HEK293 (cell line): ENCODE measurements around the gene CSF3.

Source experiments
- HOXA7 ChIP-seq: sonication (generic); formaldehyde crosslinking; IDR thresholded peaks from 2 replicates; pipeline ENCODE4 v1.8.1; 2022; ENCODE audit warnings: missing genetic modification reagents, borderline replicate concordance
- HOXC10 ChIP-seq: sonication (generic); formaldehyde crosslinking; IDR thresholded peaks from 2 replicates; pipeline ENCODE4 v1.8.1; 2023; ENCODE audit warnings: mild to moderate bottlenecking, missing genetic modification reagents
- KLF7 ChIP-seq: fragments of 450-650 bp; formaldehyde crosslinking; IDR thresholded peaks from 2 replicates; pipeline ENCODE4 v1.5.1; 2016; ENCODE audit warnings: missing biosample characterization, missing genetic modification characterization, borderline replicate concordance
- RBAK ChIP-seq: fragments of 450-650 bp; formaldehyde crosslinking; IDR thresholded peaks from 2 replicates; pipeline ENCODE4 v1.5.1; 2016; ENCODE audit warnings: missing biosample characterization, missing genetic modification characterization
- ZBTB8A ChIP-seq: fragments of 450-650 bp; formaldehyde crosslinking; IDR thresholded peaks from 2 replicates; pipeline ENCODE4 v1.5.1; 2016; ENCODE audit warnings: missing biosample characterization, missing genetic modification characterization
- ZFP69B ChIP-seq: fragments of 450-650 bp; formaldehyde crosslinking; IDR thresholded peaks from 2 replicates; pipeline ENCODE4 v1.5.1; 2016; ENCODE audit warnings: missing biosample characterization, missing genetic modification characterization
- ZNF10 ChIP-seq: fragments of 450-650 bp; formaldehyde crosslinking; IDR thresholded peaks from 2 replicates; pipeline ENCODE4 v1.5.1; 2017; ENCODE audit warnings: missing biosample characterization, missing genetic modification characterization
- ZNF23 ChIP-seq: fragments of 450-650 bp; formaldehyde crosslinking; IDR thresholded peaks from 2 replicates; pipeline ENCODE4 v1.5.1; 2016; ENCODE audit warnings: missing biosample characterization, missing genetic modification characterization, borderline replicate concordance
- ZNF274 ChIP-seq, 2 experiments: fragments of 200-500 bp in 1 of 2; fragments of 450-650 bp in 1 of 2; sonication (Bioruptor generic) in 1 of 2; formaldehyde crosslinking in 1 of 2; IDR thresholded peaks; 2 replicates each; pipeline versions ENCODE4 v1.5.1 to v1.6.1; 2014 to 2016; ENCODE audit warnings: borderline replicate concordance in 1 of 2, inconsistent platforms in 1 of 2, low read length in 1 of 2, missing biosample characterization in 1 of 2, missing genetic modification characterization in 1 of 2
- ZNF335 ChIP-seq: fragments of 450-650 bp; formaldehyde crosslinking; conservative IDR thresholded peaks from 2 replicates; pipeline ENCODE4 v1.5.1; 2016; ENCODE audit warnings: missing biosample characterization, missing genetic modification characterization
- ZNF37A ChIP-seq: fragments of 450-650 bp; IDR thresholded peaks from 2 replicates; pipeline ENCODE4 v1.5.1; 2018; ENCODE audit warnings: missing biosample characterization, missing genetic modification characterization
- ZNF391 ChIP-seq: fragments of 450-650 bp; formaldehyde crosslinking; IDR thresholded peaks from 2 replicates; pipeline ENCODE4 v1.5.1; 2016; ENCODE audit warnings: low read depth, missing biosample characterization, missing genetic modification characterization, borderline replicate concordance
- ZNF510 ChIP-seq: fragments of 450-650 bp; formaldehyde crosslinking; IDR thresholded peaks from 2 replicates; pipeline ENCODE4 v1.5.1; 2018; ENCODE audit warnings: mild to moderate bottlenecking, missing genetic modification characterization, missing biosample characterization; ENCODE audit not compliant: insufficient replicate concordance
- ZNF514 ChIP-seq: fragments of 450-650 bp; formaldehyde crosslinking; IDR thresholded peaks from 2 replicates; pipeline ENCODE4 v1.5.1; 2016; ENCODE audit warnings: missing biosample characterization, missing genetic modification characterization
- ZNF549 ChIP-seq: fragments of 450-650 bp; IDR thresholded peaks from 2 replicates; pipeline ENCODE4 v1.5.1; 2018; ENCODE audit warnings: missing biosample characterization, missing genetic modification characterization, mild to moderate bottlenecking, inconsistent platforms, moderate library complexity
- ZNF561 ChIP-seq: fragments of 450-650 bp; IDR thresholded peaks from 2 replicates; pipeline ENCODE4 v1.5.1; 2018; ENCODE audit warnings: missing biosample characterization, missing genetic modification characterization, borderline replicate concordance
- ZNF610 ChIP-seq: fragments of 450-650 bp; formaldehyde crosslinking; IDR thresholded peaks from 2 replicates; pipeline ENCODE4 v1.5.1; 2016; ENCODE audit warnings: missing biosample characterization, missing genetic modification characterization, borderline replicate concordance
- ZNF623 ChIP-seq: fragments of 450-650 bp; formaldehyde crosslinking; IDR thresholded peaks from 2 replicates; pipeline ENCODE4 v1.5.1; 2016; ENCODE audit warnings: missing biosample characterization, missing genetic modification characterization
- ZNF626 ChIP-seq: fragments of 450-650 bp; sonication (Bioruptor Pico); formaldehyde crosslinking; IDR thresholded peaks from 2 replicates; pipeline ENCODE4 v1.5.1; 2018; ENCODE audit warnings: missing biosample characterization, missing genetic modification characterization, inconsistent platforms
- ZNF629 ChIP-seq: fragments of 450-650 bp; formaldehyde crosslinking; IDR thresholded peaks from 2 replicates; pipeline ENCODE4 v1.5.1; 2017; ENCODE audit warnings: missing biosample characterization, missing genetic modification characterization
- ZNF660 ChIP-seq: fragments of 450-650 bp; IDR thresholded peaks from 2 replicates; pipeline ENCODE4 v1.5.1; 2018; ENCODE audit warnings: missing biosample characterization, mild to moderate bottlenecking, missing genetic modification characterization
- ZNF791 ChIP-seq: fragments of 450-650 bp; formaldehyde crosslinking; IDR thresholded peaks from 2 replicates; pipeline ENCODE4 v1.5.1; 2016; ENCODE audit warnings: missing biosample characterization, missing genetic modification characterization
- ZNF837 ChIP-seq: fragments of 450-650 bp; formaldehyde crosslinking; IDR thresholded peaks from 2 replicates; pipeline ENCODE4 v1.5.1; 2016; ENCODE audit warnings: missing biosample characterization, missing genetic modification characterization
- ZNF843 ChIP-seq: fragments of 450-650 bp; formaldehyde crosslinking; IDR thresholded peaks from 2 replicates; pipeline ENCODE4 v1.5.1; 2016; ENCODE audit warnings: missing biosample characterization, missing genetic modification characterization
- ZXDB ChIP-seq: fragments of 450-650 bp; formaldehyde crosslinking; IDR thresholded peaks from 2 replicates; pipeline ENCODE4 v1.5.1; 2016; ENCODE audit warnings: missing biosample characterization, missing genetic modification characterization
- TF ChIP-seq, protein P1 (sequence below): fragments of 450-650 bp; formaldehyde crosslinking; IDR thresholded peaks from 2 replicates; pipeline ENCODE4 v1.5.1; 2016; ENCODE audit warnings: missing biosample characterization, missing genetic modification characterization
- TF ChIP-seq, protein P2 (sequence below): fragments of 450-650 bp; formaldehyde crosslinking; IDR thresholded peaks from 2 replicates; pipeline ENCODE4 v1.5.1; 2017; ENCODE audit warnings: missing biosample characterization, missing genetic modification characterization
- TF ChIP-seq, protein P3 (sequence below): fragments of 450-650 bp; formaldehyde crosslinking; IDR thresholded peaks from 2 replicates; pipeline ENCODE4 v1.5.1; 2016; ENCODE audit warnings: missing biosample characterization, missing genetic modification characterization, borderline replicate concordance
- TF ChIP-seq, protein P4 (sequence below): fragments of 450-650 bp; formaldehyde crosslinking; IDR thresholded peaks from 2 replicates; pipeline ENCODE4 v1.5.1; 2016; ENCODE audit warnings: missing biosample characterization, missing genetic modification characterization
- TF ChIP-seq, protein P5 (sequence below): fragments of 450-650 bp; formaldehyde crosslinking; IDR thresholded peaks from 2 replicates; pipeline ENCODE4 v1.5.1; 2017; ENCODE audit warnings: missing biosample characterization, missing genetic modification characterization

Gene CSF3

DNA sequence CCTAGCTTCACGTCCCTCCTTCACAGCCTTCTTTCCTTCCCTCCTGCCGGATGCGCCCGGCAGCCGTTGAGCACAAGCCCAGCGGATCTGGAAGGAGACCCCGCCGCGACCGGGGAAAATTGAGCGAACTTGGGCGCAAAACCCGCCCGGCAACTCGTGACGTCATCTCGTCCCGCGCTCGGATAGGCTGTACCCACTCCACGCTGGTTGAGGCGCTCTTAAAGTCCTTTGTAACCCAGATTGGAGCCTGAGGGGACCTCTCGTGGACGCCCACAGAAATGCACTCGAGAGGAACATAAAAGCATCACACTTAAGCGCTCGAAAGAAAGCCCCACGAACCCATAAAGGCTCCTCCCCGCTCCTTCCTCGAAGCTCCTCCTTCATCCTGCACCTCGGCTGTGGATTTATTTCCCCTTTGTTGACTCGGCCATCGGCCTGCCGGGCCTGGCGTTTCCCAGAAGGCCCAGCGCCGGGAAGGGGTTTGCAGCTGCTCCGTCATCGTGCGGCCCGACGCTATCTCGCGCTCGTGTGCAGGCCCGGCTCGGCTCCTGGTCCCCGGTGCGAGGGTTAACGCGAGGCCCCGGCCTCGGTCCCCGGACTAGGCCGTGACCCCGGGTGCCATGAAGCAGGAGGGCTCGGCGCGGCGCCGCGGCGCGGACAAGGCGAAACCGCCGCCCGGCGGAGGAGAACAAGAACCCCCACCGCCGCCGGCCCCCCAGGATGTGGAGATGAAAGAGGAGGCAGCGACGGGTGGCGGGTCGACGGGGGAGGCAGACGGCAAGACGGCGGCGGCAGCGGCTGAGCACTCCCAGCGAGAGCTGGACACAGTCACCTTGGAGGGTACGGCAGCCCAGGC lies 34.7 kb upstream of the CSF3 start, which contains the start of gene PSMD3 (continued):
- TF ChIP-seq ZNF660 (tag by site-specific recombination), result peak; percentile 100
- TF ChIP-seq, protein P1, sequence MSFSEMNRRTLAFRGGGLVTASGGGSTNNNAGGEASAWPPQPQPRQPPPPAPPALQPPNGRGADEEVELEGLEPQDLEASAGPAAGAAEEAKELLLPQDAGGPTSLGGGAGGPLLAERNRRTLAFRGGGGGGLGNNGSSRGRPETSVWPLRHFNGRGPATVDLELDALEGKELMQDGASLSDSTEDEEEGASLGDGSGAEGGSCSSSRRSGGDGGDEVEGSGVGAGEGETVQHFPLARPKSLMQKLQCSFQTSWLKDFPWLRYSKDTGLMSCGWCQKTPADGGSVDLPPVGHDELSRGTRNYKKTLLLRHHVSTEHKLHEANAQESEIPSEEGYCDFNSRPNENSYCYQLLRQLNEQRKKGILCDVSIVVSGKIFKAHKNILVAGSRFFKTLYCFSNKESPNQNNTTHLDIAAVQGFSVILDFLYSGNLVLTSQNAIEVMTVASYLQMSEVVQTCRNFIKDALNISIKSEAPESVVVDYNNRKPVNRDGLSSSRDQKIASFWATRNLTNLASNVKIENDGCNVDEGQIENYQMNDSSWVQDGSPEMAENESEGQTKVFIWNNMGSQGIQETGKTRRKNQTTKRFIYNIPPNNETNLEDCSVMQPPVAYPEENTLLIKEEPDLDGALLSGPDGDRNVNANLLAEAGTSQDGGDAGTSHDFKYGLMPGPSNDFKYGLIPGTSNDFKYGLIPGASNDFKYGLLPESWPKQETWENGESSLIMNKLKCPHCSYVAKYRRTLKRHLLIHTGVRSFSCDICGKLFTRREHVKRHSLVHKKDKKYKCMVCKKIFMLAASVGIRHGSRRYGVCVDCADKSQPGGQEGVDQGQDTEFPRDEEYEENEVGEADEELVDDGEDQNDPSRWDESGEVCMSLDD (tag by site-specific recombination), result peak; percentile 90
- TF ChIP-seq ZNF510 (tag by site-specific recombination), result no peak
- peak; percentile 77 for TF ChIP-seq ZBTB8A (tag by site-specific recombination)
- TF ChIP-seq ZNF274 (IDR thresholded peaks at IDR 0.05; ENCODE audit: low read length), result no peak
- TF ChIP-seq ZNF274 (tag by site-specific recombination; IDR thresholded peaks at IDR 0.05; ENCODE audit: borderline replicate concordance), result no peak
- TF ChIP-seq, protein P2, sequence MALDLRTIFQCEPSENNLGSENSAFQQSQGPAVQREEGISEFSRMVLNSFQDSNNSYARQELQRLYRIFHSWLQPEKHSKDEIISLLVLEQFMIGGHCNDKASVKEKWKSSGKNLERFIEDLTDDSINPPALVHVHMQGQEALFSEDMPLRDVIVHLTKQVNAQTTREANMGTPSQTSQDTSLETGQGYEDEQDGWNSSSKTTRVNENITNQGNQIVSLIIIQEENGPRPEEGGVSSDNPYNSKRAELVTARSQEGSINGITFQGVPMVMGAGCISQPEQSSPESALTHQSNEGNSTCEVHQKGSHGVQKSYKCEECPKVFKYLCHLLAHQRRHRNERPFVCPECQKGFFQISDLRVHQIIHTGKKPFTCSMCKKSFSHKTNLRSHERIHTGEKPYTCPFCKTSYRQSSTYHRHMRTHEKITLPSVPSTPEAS (tag by site-specific recombination), result peak; percentile 70; the same call in 1 of the 2 replicates
- TF ChIP-seq ZNF610 (tag by site-specific recombination), result peak; percentile 77; the same call in 1 of the 2 replicates
- no peak for TF ChIP-seq ZNF23 (tag by site-specific recombination)
- TF ChIP-seq HOXA7, result no peak
- no peak for TF ChIP-seq ZNF791 (tag by site-specific recombination)
- peak; percentile 90; the same call in 1 of the 2 replicates for TF ChIP-seq HOXC10 (CRISPR knock-in tag)
- TF ChIP-seq ZNF514, result no peak
- peak; percentile 71; the same call in 1 of the 2 replicates for TF ChIP-seq ZNF843 (tag by site-specific recombination)
- TF ChIP-seq ZNF837 (tag by site-specific recombination), result no peak
- TF ChIP-seq, protein P3, sequence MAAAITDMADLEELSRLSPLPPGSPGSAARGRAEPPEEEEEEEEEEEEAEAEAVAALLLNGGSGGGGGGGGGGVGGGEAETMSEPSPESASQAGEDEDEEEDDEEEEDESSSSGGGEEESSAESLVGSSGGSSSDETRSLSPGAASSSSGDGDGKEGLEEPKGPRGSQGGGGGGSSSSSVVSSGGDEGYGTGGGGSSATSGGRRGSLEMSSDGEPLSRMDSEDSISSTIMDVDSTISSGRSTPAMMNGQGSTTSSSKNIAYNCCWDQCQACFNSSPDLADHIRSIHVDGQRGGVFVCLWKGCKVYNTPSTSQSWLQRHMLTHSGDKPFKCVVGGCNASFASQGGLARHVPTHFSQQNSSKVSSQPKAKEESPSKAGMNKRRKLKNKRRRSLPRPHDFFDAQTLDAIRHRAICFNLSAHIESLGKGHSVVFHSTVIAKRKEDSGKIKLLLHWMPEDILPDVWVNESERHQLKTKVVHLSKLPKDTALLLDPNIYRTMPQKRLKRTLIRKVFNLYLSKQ (tag by site-specific recombination), result no peak
- TF ChIP-seq, protein P4, sequence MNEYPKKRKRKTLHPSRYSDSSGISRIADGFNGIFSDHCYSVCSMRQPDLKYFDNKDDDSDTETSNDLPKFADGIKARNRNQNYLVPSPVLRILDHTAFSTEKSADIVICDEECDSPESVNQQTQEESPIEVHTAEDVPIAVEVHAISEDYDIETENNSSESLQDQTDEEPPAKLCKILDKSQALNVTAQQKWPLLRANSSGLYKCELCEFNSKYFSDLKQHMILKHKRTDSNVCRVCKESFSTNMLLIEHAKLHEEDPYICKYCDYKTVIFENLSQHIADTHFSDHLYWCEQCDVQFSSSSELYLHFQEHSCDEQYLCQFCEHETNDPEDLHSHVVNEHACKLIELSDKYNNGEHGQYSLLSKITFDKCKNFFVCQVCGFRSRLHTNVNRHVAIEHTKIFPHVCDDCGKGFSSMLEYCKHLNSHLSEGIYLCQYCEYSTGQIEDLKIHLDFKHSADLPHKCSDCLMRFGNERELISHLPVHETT (tag by site-specific recombination), result peak; percentile 88
- TF ChIP-seq ZXDB, result peak; percentile 88
- TF ChIP-seq, protein P5, sequence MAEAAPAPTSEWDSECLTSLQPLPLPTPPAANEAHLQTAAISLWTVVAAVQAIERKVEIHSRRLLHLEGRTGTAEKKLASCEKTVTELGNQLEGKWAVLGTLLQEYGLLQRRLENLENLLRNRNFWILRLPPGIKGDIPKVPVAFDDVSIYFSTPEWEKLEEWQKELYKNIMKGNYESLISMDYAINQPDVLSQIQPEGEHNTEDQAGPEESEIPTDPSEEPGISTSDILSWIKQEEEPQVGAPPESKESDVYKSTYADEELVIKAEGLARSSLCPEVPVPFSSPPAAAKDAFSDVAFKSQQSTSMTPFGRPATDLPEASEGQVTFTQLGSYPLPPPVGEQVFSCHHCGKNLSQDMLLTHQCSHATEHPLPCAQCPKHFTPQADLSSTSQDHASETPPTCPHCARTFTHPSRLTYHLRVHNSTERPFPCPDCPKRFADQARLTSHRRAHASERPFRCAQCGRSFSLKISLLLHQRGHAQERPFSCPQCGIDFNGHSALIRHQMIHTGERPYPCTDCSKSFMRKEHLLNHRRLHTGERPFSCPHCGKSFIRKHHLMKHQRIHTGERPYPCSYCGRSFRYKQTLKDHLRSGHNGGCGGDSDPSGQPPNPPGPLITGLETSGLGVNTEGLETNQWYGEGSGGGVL (tag by site-specific recombination), result no peak; the same call in none of the 2 replicates
- TF ChIP-seq ZNF549, result no peak; the same call in none of the 2 replicates
- TF ChIP-seq ZNF629 (tag by site-specific recombination), result peak; percentile 97
- TF ChIP-seq ZNF391, result peak; percentile 87; the same call in 1 of the 2 replicates
- TF ChIP-seq KLF7, result no peak; the same call in 1 of the 2 replicates
- TF ChIP-seq ZNF335 (tag by site-specific recombination), result no peak; the same call in 1 of the 2 replicates
- TF ChIP-seq RBAK (tag by site-specific recombination), result no peak
- peak; percentile 93 for TF ChIP-seq ZNF561 (tag by site-specific recombination)
- TF ChIP-seq ZNF623, result no peak; the same call in 1 of the 2 replicates
- no peak for TF ChIP-seq ZNF626 (tag by site-specific recombination)
- TF ChIP-seq ZFP69B (tag by site-specific recombination), result peak; percentile 57; the same call in 1 of the 2 replicates
- no peak; the same call in 1 of the 2 replicates for TF ChIP-seq ZNF37A (tag by site-specific recombination)
- peak; percentile 82 for TF ChIP-seq ZNF10
